HG02884 (cell line): ENCODE results near the gene ARRDC2.
"Not testable (repeated sequence)": the region's sequence is repeated elsewhere in the genome, so short reads cannot be mapped to it uniquely, and the experiment has no call there.

ENCODE experiments used
- ATAC-seq: cut with Tn5 transposase; IDR thresholded peaks from one replicate; pipeline ENCODE4 v1.9.1; 2021; ENCODE audit warnings: mild to moderate bottlenecking, moderate library complexity; ENCODE audit not compliant: unreplicated experiment

Gene ARRDC2

GRCh38 chr19:17989425-17990094, 18.4 kb upstream of the ARRDC2 start:
- no peak for ATAC-seq

- ATAC-seq, result no peak
Measured at GRCh38 chr19:17993076-17993813, 14.7 kb upstream of the ARRDC2 start.

GRCh38 chr19:17996826-17997316, 11.1 kb upstream of the ARRDC2 start:
- peak; percentile 55 for ATAC-seq

- ATAC-seq, result no peak
Measured at GRCh38 chr19:17997969-17998826, 9.8 kb upstream of the ARRDC2 start.

GRCh38 chr19:17998827-17999150, 9.2 kb upstream of the ARRDC2 start:
- no peak for ATAC-seq

- no peak for ATAC-seq
Measured at GRCh38 chr19:17999684-18000479, 8.1 kb upstream of the ARRDC2 start.

GRCh38 chr19:18000480-18000914, 7.5 kb upstream of the ARRDC2 start:
- no peak for ATAC-seq

- ATAC-seq, result no peak
Measured at GRCh38 chr19:18000915-18001776, 6.8 kb upstream of the ARRDC2 start.

GRCh38 chr19:18001777-18002345, 6.1 kb upstream of the ARRDC2 start:
- no peak for ATAC-seq

- no peak for ATAC-seq
Measured at GRCh38 chr19:18002347-18002850, 5.6 kb upstream of the ARRDC2 start.

GRCh38 chr19:18005750-18006149, 2.2 kb upstream of the ARRDC2 start:
- not testable (repeated sequence) for ATAC-seq

- no peak for ATAC-seq
Measured at GRCh38 chr19:18007044-18007916, 690 bp upstream of the ARRDC2 start.

GRCh38 chr19:18008814-18009213, 844 bp downstream of the ARRDC2 start:
- ATAC-seq, result no peak

GRCh38 chr19:18009412-18010066, 1.6 kb downstream of the ARRDC2 start:
- ATAC-seq, result no peak

GRCh38 chr19:18010149-18010548, 2.2 kb downstream of the ARRDC2 start:
- ATAC-seq, result no peak

GRCh38 chr19:18013210-18014111, 5.5 kb downstream of the ARRDC2 start:
- no peak for ATAC-seq

GRCh38 chr19:18014197-18014596, 6.2 kb downstream of the ARRDC2 start:
- no peak for ATAC-seq
